GM21367 (cell line): ENCODE data around the gene AVL9.
"Not testable (repeated sequence)": the region's sequence is repeated elsewhere in the genome, so short reads cannot be mapped to it uniquely, and the experiment has no call there.

Source experiments
- ATAC-seq: cut with Tn5 transposase; IDR thresholded peaks from one replicate; pipeline ENCODE4 v1.9.1; 2021; ENCODE audit not compliant: unreplicated experiment

The AVL9 gene

GRCh38 chr7:32634798-32635393 lies 139.6 kb downstream of the AVL9 start:
- ATAC-seq: not testable (repeated sequence)

- ATAC-seq: not testable (repeated sequence)
These were observed 141.6 kb downstream of the AVL9 start for GRCh38 chr7:32636725-32637462.

DNA sequence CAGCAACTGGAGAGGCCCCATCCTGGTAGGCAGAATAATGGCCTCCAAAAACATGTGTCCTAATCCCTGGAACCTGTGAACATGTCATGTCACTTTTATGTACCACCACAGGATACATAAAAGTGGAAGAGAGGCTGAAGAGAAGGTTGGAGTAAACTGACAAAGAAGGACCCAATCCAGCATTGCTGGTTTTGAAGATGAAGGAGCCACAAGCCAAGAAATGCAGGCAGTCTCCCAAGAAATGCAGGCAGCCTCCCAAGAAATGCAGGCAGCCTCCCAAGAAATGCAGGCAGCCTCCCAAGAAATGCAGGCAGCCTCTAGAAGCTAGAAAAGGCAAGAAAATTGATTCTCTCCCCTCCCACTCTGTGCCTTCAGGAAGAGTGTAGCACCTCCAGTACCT lies 142.3 kb downstream of the AVL9 start:
- ATAC-seq: not testable (repeated sequence)
